GM12878 (cell line): ENCODE measurements around the gene MAP7. TPM values are rescaled to one million over a fixed set of nuclear protein-coding genes. Genes with fewer than 3 reads are reported as not detected.

ENCODE experiments used
- ATAC-seq: fragments of 200-7000 bp; cut with Tn5 transposase; 3 replicates; pipeline ENCODE4 v1.9.1; 2020; ENCODE audit warnings: mild to moderate bottlenecking, moderate library complexity
- BruUV-seq: library from RNA; stranded (reverse); fragments of 400-500 nt; replicated peaks from 2 replicates; lab custom pipeline; 2021; lab: Mats Ljungman, UMichigan
- CTCF ChIA-PET: fragments of 300-600 bp; sonication (Branson Sonifier 250); formaldehyde crosslinking; extraction: SDS; loops from one replicate; lab custom pipeline; 2021; ENCODE audit warnings: inconsistent platforms; lab: Yijun Ruan, JAX
- POLR2A ChIA-PET: fragments of 350-600 bp; formaldehyde crosslinking; extraction: SDS; loops from one replicate; lab custom pipeline; 2021; ENCODE audit warnings: inconsistent platforms; lab: Charles Lee
- RAD21 ChIA-PET: fragments of 300-600 bp; sonication (Branson Sonifier 250); formaldehyde crosslinking; loops from one replicate; lab custom pipeline; 2023; ENCODE audit warnings: antibody characterized with exemption; ENCODE audit not compliant: unreplicated experiment; lab: Charles Lee
- SMC1A ChIA-PET: fragments of 300-600 bp; sonication (Branson Sonifier 250); formaldehyde crosslinking; loops from one replicate; lab custom pipeline; 2023; ENCODE audit not compliant: unreplicated experiment, uncharacterized antibody; lab: Charles Lee
- DNase-seq: peaks from one replicate; pipeline ENCODE4 v3.0.0-alpha.2; 2011; ENCODE audit warnings: low read depth, low spot score
- FAIRE-seq: peaks from 3 replicates; lab custom pipeline; 2011; peaks lifted over from hg19 to GRCh38; lab: Jason Lieb, UNC
- H2AFZ ChIP-seq: 2 replicates; pipeline ENCODE4 v1.6.0; 2011; ENCODE audit warnings: low read depth, low read length, control low read depth; ENCODE audit not compliant: control insufficient read depth
- H3K27ac ChIP-seq: 2 replicates; pipeline ENCODE4 v1.5.1; 2011; ENCODE audit warnings: control low read depth; ENCODE audit not compliant: control insufficient read depth, insufficient read depth
- H3K27me3 ChIP-seq, 2 experiments: replicated peaks in 1 of 2; 2 replicates each; pipeline versions ENCODE4 v1.6.0 to v1.6.1; 2011; ENCODE audit warnings: low read length in 1 of 2; ENCODE audit not compliant: control insufficient read depth in 2 of 2, insufficient read depth in 2 of 2
- H3K36me3 ChIP-seq, 2 experiments: 2 replicates each; pipeline ENCODE4 v1.5.1; 2011; ENCODE audit warnings: low read length in 1 of 2; ENCODE audit not compliant: control insufficient read depth in 2 of 2, insufficient read depth in 2 of 2
- H3K4me1 ChIP-seq: 2 replicates; pipeline ENCODE4 v1.6.1; 2011; ENCODE audit warnings: mild to moderate bottlenecking, low read length, moderate library complexity, mixed read lengths; ENCODE audit not compliant: control insufficient read depth, insufficient read depth
- H3K4me2 ChIP-seq: 2 replicates; pipeline ENCODE4 v1.6.0; 2011; ENCODE audit warnings: control low read depth; ENCODE audit not compliant: control insufficient read depth, insufficient read depth
- H3K4me3 ChIP-seq: fragments of 200-600 bp; sonication (generic); 2 replicates; pipeline ENCODE4 v1.5.1; 2016
- H3K79me2 ChIP-seq: 2 replicates; pipeline ENCODE4 v1.6.0; 2011; ENCODE audit warnings: low read length; ENCODE audit not compliant: control insufficient read depth, insufficient read depth
- H3K9ac ChIP-seq: 2 replicates; pipeline ENCODE4 v1.8.0; 2011; ENCODE audit warnings: low read length, control low read depth, mixed read lengths; ENCODE audit not compliant: control insufficient read depth, insufficient read depth
- H3K9me3 ChIP-seq: replicated peaks from 3 replicates; pipeline ENCODE4 v1.5.1; 2011; ENCODE audit warnings: mild to moderate bottlenecking, low read length; ENCODE audit not compliant: control insufficient read depth, insufficient read depth
- H4K20me1 ChIP-seq: 2 replicates; pipeline ENCODE4 v1.6.0; 2011; ENCODE audit not compliant: control insufficient read depth, insufficient read depth
- BCL11A ChIP-seq: IDR thresholded peaks from 2 replicates; pipeline ENCODE4 v1.6.1; 2011; ENCODE audit warnings: low read depth, low read length
- CBX5 ChIP-seq: sonication (generic); IDR thresholded peaks from 2 replicates; pipeline ENCODE4 v1.6.1; 2016; ENCODE audit warnings: low read depth, moderate library complexity, mild to moderate bottlenecking, inconsistent platforms
- EGR1 ChIP-seq, 2 experiments: IDR thresholded peaks; 1 replicate in 1 of 2; 2 replicates in 1 of 2; pipeline ENCODE4 v1.6.1; 2011 to 2012; ENCODE audit warnings: low read depth in 2 of 2, low read length in 2 of 2, borderline replicate concordance in 1 of 2, mild to moderate bottlenecking in 1 of 2, moderate library complexity in 1 of 2
- FOXK2 ChIP-seq: fragments of 450-650 bp; IDR thresholded peaks from 2 replicates; pipeline ENCODE4 v1.6.1; 2017; ENCODE audit warnings: mild to moderate bottlenecking, moderate library complexity
- HCFC1 ChIP-seq: fragments of 150-350 bp; IDR thresholded peaks from 2 replicates; pipeline ENCODE4 v1.6.1; 2014; ENCODE audit warnings: low read length
- HDAC2 ChIP-seq: fragments of 200-600 bp; sonication (generic); IDR thresholded peaks from 2 replicates; pipeline ENCODE4 v1.6.1; 2017
- MEF2B ChIP-seq: fragments of 450-650 bp; IDR thresholded peaks from 2 replicates; pipeline ENCODE4 v1.6.1; 2018; ENCODE audit warnings: mild to moderate bottlenecking, moderate library complexity; ENCODE audit not compliant: partially characterized antibody, poor library complexity, severe bottlenecking
- NFYA ChIP-seq: IDR thresholded peaks from 2 replicates; pipeline ENCODE4 v1.6.1; 2011; ENCODE audit warnings: low read depth, mild to moderate bottlenecking, low read length, improper control_type of control experiment, borderline replicate concordance
- RB1 ChIP-seq: fragments of 450-650 bp; formaldehyde crosslinking; IDR thresholded peaks from 2 replicates; pipeline ENCODE4 v1.6.1; 2017; ENCODE audit warnings: mild to moderate bottlenecking, borderline replicate concordance
- RELB ChIP-seq: fragments of 450-650 bp; IDR thresholded peaks from 2 replicates; pipeline ENCODE4 v1.6.1; 2017; ENCODE audit warnings: low read depth, mild to moderate bottlenecking, moderate library complexity
- YBX1 ChIP-seq: fragments of 450-650 bp; IDR thresholded peaks from 2 replicates; pipeline ENCODE4 v1.6.1; 2016; ENCODE audit warnings: antibody characterized with exemption
- ZBTB33 ChIP-seq: fragments of 450-650 bp; IDR thresholded peaks from 2 replicates; pipeline ENCODE4 v1.6.1; 2017; ENCODE audit warnings: mild to moderate bottlenecking
- ZNF384 ChIP-seq: IDR thresholded peaks from 2 replicates; pipeline ENCODE4 v1.6.1; 2012; ENCODE audit warnings: low read depth, mild to moderate bottlenecking, low read length, improper control_type of control experiment, borderline replicate concordance
- ZNF592 ChIP-seq: fragments of 450-650 bp; IDR thresholded peaks from 2 replicates; pipeline ENCODE4 v1.6.1; 2017; ENCODE audit warnings: mild to moderate bottlenecking, moderate library complexity
- ZNF622 ChIP-seq: fragments of 450-650 bp; IDR thresholded peaks from 2 replicates; pipeline ENCODE4 v1.6.1; 2017; ENCODE audit warnings: mild to moderate bottlenecking, inconsistent platforms
- WGBS: methylation state at CpG from one replicate; pipeline ENCODE4 v1.1.6; 2016; ENCODE audit warnings: low lambda C conversion rate; ENCODE audit not compliant: insufficient replicate concordance, insufficient coverage; ENCODE audit errors: missing lambda C conversion rate; 5-methylcytosine and 5-hydroxymethylcytosine counted together
- in situ Hi-C: fragments of 300-500 bp; cut with MboI; formaldehyde crosslinking; loops from 9 replicates; pipeline ENCODE4 v1.14.3; 2018; ENCODE audit warnings: mixed read lengths
- intact Hi-C: fragments of 100-400 bp; cut with micrococcal nuclease; formaldehyde crosslinking; loops from one replicate; pipeline ENCODE4 v1.14.2; 2022; ENCODE audit not compliant: unreplicated experiment
- polyA plus RNA-seq, 11 experiments: library from polyadenylated mRNA; depleted of rRNA in 4 of 11; unstranded in 6 of 11; stranded (reverse) in 5 of 11; fragments of >200 nt; fragmentation: Nextera tagmentation in 4 of 11; fragmentation: Illumina TruSeq in 1 of 11; extraction: Ambion mirVana in 4 of 11; extraction: Trizol in 1 of 11; gene quantifications; 1 replicate in 1 of 11; 2 replicates in 10 of 11; pipeline versions ENCODE4 v1.2.1 to v1.2.3, GENCODE V29; 2011 to 2016; ENCODE audit warnings: inconsistent platforms in 2 of 11, missing spikeins in 2 of 11, low read depth in 1 of 11
- total RNA-seq, 4 experiments: library from RNA; depleted of rRNA in 3 of 4; stranded (reverse); fragments of >200 nt in 3 of 4; fragmentation: Illumina TruSeq in 1 of 4; extraction: Trizol in 1 of 4; gene quantifications; 2 replicates each; pipeline versions ENCODE4 v1.2.1 to v1.2.3, GENCODE V29; 2013 to 2021

Gene MAP7
- total and polyA plus RNA-seq, 10 of the 15 experiments (the other 5 are each of a cell fraction or from before 2014, with no cell fraction given): 0.04 to 0.17 (median 0.08) TPM; not detected in 2

- no peak for TF ChIP-seq ZNF592
- no peak for TF ChIP-seq CBX5
- TF ChIP-seq EGR1 (IDR thresholded peaks at IDR 0.05; ENCODE audit: borderline replicate concordance in 1 of 2, low read depth in 2 of 2, low read length in 2 of 2): no peak
- no peak for TF ChIP-seq ZNF622
- TF ChIP-seq, all 136 proteins: peak for 0
These were observed 16.7 kb downstream of the MAP7 start (continued) for GRCh38 chr6:136533487-136533886.

- CTCF ChIA-PET: interaction anchor here (0.6 to 0.7 kb wide), 2 partner anchors 40 to 465 kb away, joined by 3 read pairs; no protein-coding TSS in a partner anchor
- BruUV-seq: no TSS peak
- no peak overlapping the region for H3K4me3 ChIP-seq
- intact Hi-C loops: no loop called here
- H3K27me3 ChIP-seq: no peaks in the 10 kb centered on the region; a peak in 1 of 4 replicates
- in situ Hi-C loops: no loop called here
- H3K79me2 ChIP-seq: no peaks in the 10 kb centered on the region
- FAIRE-seq: no peak
- no peak for ATAC-seq
- DNase-seq: no peak
- SMC1A ChIA-PET: no interaction called here
- H3K4me1 ChIP-seq: no peaks in the 10 kb centered on the region
- 62% methylated on average over 6 of the region's 6 CpGs for WGBS
- H4K20me1 ChIP-seq: no peaks in the 10 kb centered on the region
- H3K9ac ChIP-seq: no peak overlapping the region
- RAD21 ChIA-PET: no interaction called here
- no peak overlapping the region for H2AFZ ChIP-seq
- POLR2A ChIA-PET: interaction anchor here (0.7 kb wide), 1 partner anchor 60 kb away, joined by 3 read pairs; no protein-coding TSS in a partner anchor
- H3K27ac ChIP-seq: no peak overlapping the region
- H3K9me3 ChIP-seq: no peaks in the 10 kb centered on the region
- H3K4me2 ChIP-seq: no peak overlapping the region
- H3K36me3 ChIP-seq: no peaks in the 10 kb centered on the region
- TF ChIP-seq ZNF384 (no peak), ZBTB33 (no peak), FOXK2 (no peak), BCL11A (no peak), NFYA (no peak), YBX1 (no peak), HCFC1 (no peak), RB1 (no peak), RELB (no peak), MEF2B (no peak), HDAC2 (no peak)
These were observed 18.2 kb downstream of the MAP7 start for GRCh38 chr6:136532030-136532429.
